GM21737 (cell line): ENCODE measurements around the gene TSSC4.

Experiments
- ATAC-seq: cut with Tn5 transposase; IDR thresholded peaks from one replicate; pipeline ENCODE4 v1.9.1; 2021; ENCODE audit warnings: mild to moderate bottlenecking, moderate library complexity; ENCODE audit not compliant: unreplicated experiment

The TSSC4 gene

GRCh38 chr11:2415601-2416380, 15.2 kb downstream of the TSSC4 start:
- no peak for ATAC-seq

GRCh38 chr11:2416765-2417164, 16.2 kb downstream of the TSSC4 start:
- no peak for ATAC-seq

- no peak for ATAC-seq
These were observed 17.5 kb downstream of the TSSC4 start for GRCh38 chr11:2417856-2418692.

- ATAC-seq = no peak
These were observed 18.3 kb downstream of the TSSC4 start for GRCh38 chr11:2418693-2419360.

GRCh38 chr11:2419638-2420501, 19.3 kb downstream of the TSSC4 start:
- ATAC-seq = no peak

GRCh38 chr11:2420502-2421225, 20.1 kb downstream of the TSSC4 start:
- ATAC-seq = no peak

GRCh38 chr11:2421226-2421994, 20.9 kb downstream of the TSSC4 start:
- ATAC-seq = no peak

- no peak for ATAC-seq
These were observed 21.4 kb downstream of the TSSC4 start for GRCh38 chr11:2421996-2422395.

GRCh38 chr11:2422461-2423156, 22.1 kb downstream of the TSSC4 start:
- ATAC-seq = no peak

- no peak for ATAC-seq
These were observed 22.8 kb downstream of the TSSC4 start for GRCh38 chr11:2423157-2424025.

- ATAC-seq = no peak
These were observed 24.4 kb downstream of the TSSC4 start for GRCh38 chr11:2424811-2425495.

- no peak for ATAC-seq
These were observed 25.0 kb downstream of the TSSC4 start for GRCh38 chr11:2425506-2425905.

- no peak for ATAC-seq
These were observed 25.7 kb downstream of the TSSC4 start for GRCh38 chr11:2426221-2426620.

- ATAC-seq = no peak
These were observed 26.4 kb downstream of the TSSC4 start for GRCh38 chr11:2426826-2427521.

GRCh38 chr11:2427721-2428321, 27.3 kb downstream of the TSSC4 start:
- no peak for ATAC-seq

GRCh38 chr11:2428322-2428795, 27.8 kb downstream of the TSSC4 start:
- ATAC-seq = no peak
